Ishikawa (cell line): ENCODE results near the gene C15orf39.

ENCODE experiments used
- RAD21 ChIP-seq: IDR thresholded peaks from 2 replicates; pipeline ENCODE4 v1.6.1; 2012; ENCODE audit warnings: low read depth
- REST ChIP-seq: IDR thresholded peaks from 2 replicates; pipeline ENCODE4 v1.6.1; 2012; ENCODE audit warnings: low read depth, mild to moderate bottlenecking
- TEAD4 ChIP-seq: IDR thresholded peaks from 2 replicates; pipeline ENCODE4 v1.6.1; 2012
- TF ChIP-seq, protein P1 (sequence below): IDR thresholded peaks from 2 replicates; pipeline ENCODE4 v1.6.1; 2012
- TF ChIP-seq, protein P2 (sequence below): IDR thresholded peaks from 2 replicates; pipeline ENCODE4 v1.6.1; 2012

GRCh38 chr15:75206006-75206405, 4.3 kb downstream of the C15orf39 start:
- TF ChIP-seq, protein P1, sequence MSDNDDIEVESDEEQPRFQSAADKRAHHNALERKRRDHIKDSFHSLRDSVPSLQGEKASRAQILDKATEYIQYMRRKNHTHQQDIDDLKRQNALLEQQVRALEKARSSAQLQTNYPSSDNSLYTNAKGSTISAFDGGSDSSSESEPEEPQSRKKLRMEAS, result no peak
- TF ChIP-seq, protein P2, sequence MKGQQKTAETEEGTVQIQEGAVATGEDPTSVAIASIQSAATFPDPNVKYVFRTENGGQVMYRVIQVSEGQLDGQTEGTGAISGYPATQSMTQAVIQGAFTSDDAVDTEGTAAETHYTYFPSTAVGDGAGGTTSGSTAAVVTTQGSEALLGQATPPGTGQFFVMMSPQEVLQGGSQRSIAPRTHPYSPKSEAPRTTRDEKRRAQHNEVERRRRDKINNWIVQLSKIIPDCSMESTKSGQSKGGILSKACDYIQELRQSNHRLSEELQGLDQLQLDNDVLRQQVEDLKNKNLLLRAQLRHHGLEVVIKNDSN, result no peak
- no peak for TF ChIP-seq TEAD4
- no peak for TF ChIP-seq REST
- TF ChIP-seq RAD21, result no peak
